Natural killer cell treated with Interleukin-12 subunit alpha and Interleukin-12 subunit beta and Interleukin-15 and Interleukin-18, amount 100 ng/mL, for 72 hours (primary cell): ENCODE data around the gene CDKAL1. TPM values are rescaled to one million over a fixed set of nuclear protein-coding genes. Genes with fewer than 3 reads are reported as not detected.

ENCODE experiments used
- ATAC-seq, 2 donors: fragments of 150-1000 bp; cut with Tn5 transposase in 1 of 2; sonication (Bioruptor Pico), chemical (Tn5 transposase) in 1 of 2; 2 replicates each; pipeline ENCODE4 v1.10.0; 2021
- DNase-seq: peaks from one replicate; pipeline ENCODE4 v3.0.0; 2022; ENCODE audit warnings: low spot score
- H3K27ac Mint-ChIP-seq, 2 donors: 1 replicate in 1 of 2; 2 replicates in 1 of 2; pipeline ENCODE4 v1.8.0; 2022; ENCODE audit warnings: mixed read lengths in 2 of 2, mild to moderate bottlenecking in 1 of 2, moderate library complexity in 1 of 2
- H3K27me3 Mint-ChIP-seq, 2 donors: 1 replicate in 1 of 2; 2 replicates in 1 of 2; pipeline ENCODE4 v1.8.0; 2022; ENCODE audit warnings: mixed read lengths in 2 of 2
- H3K36me3 Mint-ChIP-seq: one replicate; pipeline ENCODE4 v1.8.0; 2022; ENCODE audit warnings: mixed read lengths
- H3K4me1 Mint-ChIP-seq, 2 donors: 1 replicate in 1 of 2; 2 replicates in 1 of 2; pipeline ENCODE4 v1.8.0; 2022; ENCODE audit warnings: low read depth in 2 of 2, mixed read lengths in 2 of 2, mild to moderate bottlenecking in 1 of 2
- H3K4me3 Mint-ChIP-seq: one replicate; pipeline ENCODE4 v1.8.0; 2022; ENCODE audit warnings: mixed read lengths
- H3K9me3 Mint-ChIP-seq: 2 replicates; pipeline ENCODE4 v1.8.0; 2022; ENCODE audit warnings: mixed read lengths
- total RNA-seq, 2 donors: library from RNA; stranded (reverse); gene quantifications; one replicate each; pipeline ENCODE4 v1.2.3, GENCODE V29; 2022

The CDKAL1 gene
- total RNA-seq, 2 donors from 2014 or later: 33.7 to 43.8 TPM

DNA sequence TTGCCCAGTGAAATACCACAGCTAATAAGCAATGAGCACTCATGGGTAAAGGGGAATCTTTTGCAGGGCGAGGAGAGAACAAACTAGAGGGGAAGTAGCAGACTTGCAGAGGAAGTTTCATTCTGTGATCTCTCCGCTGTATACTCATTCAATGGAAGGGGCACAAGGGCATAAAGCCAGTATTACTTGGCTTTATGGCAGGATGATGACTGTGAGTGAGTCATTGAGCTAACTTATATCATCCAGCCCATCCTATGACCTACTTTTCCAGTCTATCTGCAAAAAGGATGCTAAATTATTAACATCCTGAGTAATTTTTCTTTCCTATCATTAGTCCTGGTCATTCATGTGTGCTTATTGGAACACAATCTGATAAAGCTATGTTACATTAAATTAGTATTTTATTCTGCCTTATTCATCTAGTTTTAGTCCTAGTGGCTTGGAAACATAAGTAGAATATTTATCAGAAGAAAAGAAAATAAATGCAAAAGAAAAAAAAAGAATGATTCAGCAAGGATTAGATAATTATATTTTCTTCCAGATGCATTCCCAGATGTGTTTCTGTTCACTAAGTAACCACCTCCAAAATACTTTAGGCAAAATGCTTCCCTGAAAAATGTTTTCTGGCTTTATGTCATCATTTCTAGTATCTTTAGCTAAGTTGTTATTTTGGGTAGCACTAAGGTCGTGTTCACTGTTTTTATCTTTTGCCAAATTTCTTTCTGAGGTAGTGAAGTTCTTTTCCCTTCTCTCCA, 471.7 kb downstream of the CDKAL1 start:
- H3K27me3 Mint-ChIP-seq: no peaks in the 10 kb centered on the region
- no peak for ATAC-seq
- no peak overlapping the region for H3K27ac Mint-ChIP-seq

DNA sequence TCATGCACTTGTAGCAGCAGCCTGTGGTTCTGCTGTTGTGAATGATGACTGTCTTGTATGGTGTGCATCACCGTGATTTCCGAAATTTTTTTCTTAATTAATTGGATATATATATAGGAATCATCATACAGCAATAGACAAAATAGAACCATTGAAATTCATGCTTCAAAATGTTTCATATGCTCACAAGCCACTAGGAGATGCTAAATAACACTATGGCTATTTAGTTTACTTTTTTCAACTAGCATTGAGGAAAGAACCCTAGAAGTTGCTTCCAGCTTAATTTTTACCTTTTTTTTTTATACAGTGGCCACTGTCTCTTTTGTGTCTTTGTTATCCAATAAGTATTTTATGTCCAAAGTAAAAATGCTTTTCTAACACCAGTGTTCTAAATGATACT, 485.4 kb downstream of the CDKAL1 start:
- H3K36me3 Mint-ChIP-seq: no peaks in the 10 kb centered on the region
- ATAC-seq (no peak), DNase-seq (no peak)
- H3K27me3 Mint-ChIP-seq: no peaks in the 10 kb centered on the region
- H3K9me3 Mint-ChIP-seq: peaks cover 4% of the 10 kb centered on the region
- H3K4me3 Mint-ChIP-seq: no peak overlapping the region
- peaks cover 0 to 9% of the 10 kb centered on the region in 2 donors for H3K4me1 Mint-ChIP-seq
- H3K27ac Mint-ChIP-seq: no peak overlapping the region

More for the DNA sequence above, 471.7 kb downstream of the CDKAL1 start:
- Mint-ChIP-seq H3K4me3 (no peak overlapping the region), H3K4me1 (no peaks in the 10 kb centered on the region), H3K36me3 (peaks cover 5% of the 10 kb centered on the region), H3K9me3 (no peaks in the 10 kb centered on the region)
- DNase-seq: no peak

- Mint-ChIP-seq H3K9me3 (no peaks in the 10 kb centered on the region), H3K4me3 (no peak overlapping the region), H3K36me3 (peaks cover 10% of the 10 kb centered on the region), H3K27me3 (no peaks in the 10 kb centered on the region), H3K4me1 (peaks cover 5 to 7% of the 10 kb centered on the region in 2 donors), H3K27ac (no peak overlapping the region)
- ATAC-seq: no peak
- no peak for DNase-seq
These were observed 488.3 kb downstream of the CDKAL1 start for GRCh38 chr6:21022343-21023107.

DNA sequence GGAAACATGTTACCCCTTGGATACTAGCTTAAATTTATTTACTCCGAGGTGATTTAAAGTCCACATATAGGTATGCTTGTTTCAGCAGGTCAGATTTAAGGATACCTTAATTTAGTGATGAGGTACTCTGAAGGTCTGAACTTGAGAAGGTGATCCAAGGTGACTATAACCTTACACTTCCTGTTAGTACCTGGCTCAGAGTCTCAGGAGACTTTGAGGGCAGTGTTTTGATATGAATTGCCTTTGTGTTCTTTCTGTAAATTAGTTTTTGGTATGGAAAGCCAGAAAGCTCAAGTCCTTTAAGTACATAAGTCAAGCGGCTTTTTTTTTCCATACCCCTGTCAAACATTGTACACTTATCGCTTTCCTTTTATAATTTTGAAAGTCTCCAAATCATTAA, 489.0 kb downstream of the CDKAL1 start:
- Mint-ChIP-seq H3K36me3 (peaks cover 10% of the 10 kb centered on the region), H3K4me1 (peaks cover 5 to 10% of the 10 kb centered on the region in 2 donors), H3K9me3 (no peaks in the 10 kb centered on the region), H3K27me3 (no peaks in the 10 kb centered on the region), H3K27ac (no peak overlapping the region), H3K4me3 (no peak overlapping the region)
- ATAC-seq (no peak), DNase-seq (no peak)

DNA sequence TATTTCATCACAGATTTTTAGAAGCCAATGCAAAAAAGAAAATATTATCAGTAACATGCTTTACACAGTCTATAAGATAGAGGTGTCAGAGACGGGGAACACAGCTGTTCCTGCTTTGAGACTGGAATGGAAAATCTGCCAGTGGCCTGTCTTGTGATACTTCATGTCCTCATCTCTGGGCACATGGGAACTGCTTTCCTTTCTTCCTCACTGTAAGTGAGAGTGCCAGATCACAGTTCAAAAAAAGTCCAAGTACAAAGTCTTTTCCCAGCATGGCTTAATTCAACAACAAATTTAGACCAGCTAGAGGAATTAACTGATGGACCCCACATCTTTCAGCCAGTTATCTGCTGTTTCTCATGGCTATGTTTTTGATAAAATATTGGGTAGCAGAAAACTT, 490.4 kb downstream of the CDKAL1 start:
- Mint-ChIP-seq H3K4me1 (peaks cover 5 to 10% of the 10 kb centered on the region in 2 donors), H3K27me3 (no peaks in the 10 kb centered on the region), H3K36me3 (peaks cover 10% of the 10 kb centered on the region), H3K9me3 (no peaks in the 10 kb centered on the region), H3K4me3 (no peak overlapping the region), H3K27ac (no peak overlapping the region)
- ATAC-seq: no peak
- no peak for DNase-seq

GRCh38 chr6:21026576-21027273, 492.5 kb downstream of the CDKAL1 start:
- no peak overlapping the region for H3K4me3 Mint-ChIP-seq
- no peaks in the 10 kb centered on the region for H3K27me3 Mint-ChIP-seq
- peaks cover 5 to 10% of the 10 kb centered on the region in 2 donors for H3K4me1 Mint-ChIP-seq
- DNase-seq (no peak), ATAC-seq (no peak)
- H3K36me3 Mint-ChIP-seq: peaks cover 10% of the 10 kb centered on the region
- no peak overlapping the region for H3K27ac Mint-ChIP-seq
- H3K9me3 Mint-ChIP-seq: no peaks in the 10 kb centered on the region

GRCh38 chr6:21027507-21027906, 493.2 kb downstream of the CDKAL1 start:
- Mint-ChIP-seq H3K27me3 (no peaks in the 10 kb centered on the region), H3K9me3 (no peaks in the 10 kb centered on the region), H3K36me3 (peaks cover 10% of the 10 kb centered on the region), H3K4me1 (peaks cover 5 to 9% of the 10 kb centered on the region in 2 donors), H3K27ac (no peak overlapping the region), H3K4me3 (no peak overlapping the region)
- DNase-seq (no peak), ATAC-seq (no peak)

DNA sequence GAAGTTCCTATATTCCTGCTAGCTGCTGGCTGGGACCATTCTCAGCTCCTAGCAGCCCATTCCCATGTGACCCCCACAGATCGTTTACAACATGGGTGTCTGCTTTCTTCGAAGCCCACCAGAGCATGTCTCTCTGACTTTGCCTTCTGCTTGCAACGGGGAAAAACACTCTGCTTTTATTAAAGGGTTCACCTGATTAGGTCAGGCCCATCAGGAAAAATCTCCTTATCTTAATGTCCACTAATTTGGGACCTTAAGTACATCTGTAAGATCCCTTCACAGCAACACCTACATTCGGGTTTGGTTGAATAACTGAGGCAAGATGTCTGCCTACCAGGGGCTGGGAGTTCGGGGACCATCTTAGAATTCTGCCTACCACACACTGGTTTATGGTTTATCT, 496.9 kb downstream of the CDKAL1 start:
- peaks cover 3 to 5% of the 10 kb centered on the region in 2 donors for H3K4me1 Mint-ChIP-seq
- no peaks in the 10 kb centered on the region for H3K27me3 Mint-ChIP-seq
- ATAC-seq (no peak), DNase-seq (no peak)
- peaks cover 10% of the 10 kb centered on the region for H3K36me3 Mint-ChIP-seq
- H3K9me3 Mint-ChIP-seq: no peaks in the 10 kb centered on the region
- H3K4me3 Mint-ChIP-seq: no peak overlapping the region
- H3K27ac Mint-ChIP-seq: no peak overlapping the region

- Mint-ChIP-seq H3K9me3 (no peaks in the 10 kb centered on the region), H3K36me3 (no peaks in the 10 kb centered on the region), H3K4me1 (no peaks in the 10 kb centered on the region), H3K4me3 (no peak overlapping the region), H3K27me3 (no peaks in the 10 kb centered on the region), H3K27ac (no peak overlapping the region)
- no peak for ATAC-seq
- DNase-seq: no peak
These were observed 498.8 kb downstream of the CDKAL1 start for GRCh38 chr6:21033084-21033483.

- Mint-ChIP-seq H3K4me1 (no peaks in the 10 kb centered on the region), H3K27ac (no peak overlapping the region), H3K4me3 (no peak overlapping the region), H3K36me3 (no peaks in the 10 kb centered on the region), H3K9me3 (no peaks in the 10 kb centered on the region), H3K27me3 (no peaks in the 10 kb centered on the region)
- ATAC-seq: no peak
- no peak for DNase-seq
These were observed 499.3 kb downstream of the CDKAL1 start for GRCh38 chr6:21033575-21034026.

GRCh38 chr6:21034345-21034744, 500.1 kb downstream of the CDKAL1 start:
- no peak overlapping the region for H3K4me3 Mint-ChIP-seq
- H3K9me3 Mint-ChIP-seq: no peaks in the 10 kb centered on the region
- no peaks in the 10 kb centered on the region for H3K36me3 Mint-ChIP-seq
- H3K27me3 Mint-ChIP-seq: no peaks in the 10 kb centered on the region
- H3K27ac Mint-ChIP-seq: no peak overlapping the region
- no peaks in the 10 kb centered on the region for H3K4me1 Mint-ChIP-seq
- ATAC-seq: no peak
- DNase-seq: no peak

GRCh38 chr6:21037453-21037852, 503.2 kb downstream of the CDKAL1 start:
- no peaks in the 10 kb centered on the region for H3K9me3 Mint-ChIP-seq
- DNase-seq: no peak
- H3K4me3 Mint-ChIP-seq: no peak overlapping the region
- H3K27me3 Mint-ChIP-seq: no peaks in the 10 kb centered on the region
- H3K36me3 Mint-ChIP-seq: no peaks in the 10 kb centered on the region
- H3K4me1 Mint-ChIP-seq: no peaks in the 10 kb centered on the region
- no peak for ATAC-seq
- H3K27ac Mint-ChIP-seq: no peak overlapping the region

DNA sequence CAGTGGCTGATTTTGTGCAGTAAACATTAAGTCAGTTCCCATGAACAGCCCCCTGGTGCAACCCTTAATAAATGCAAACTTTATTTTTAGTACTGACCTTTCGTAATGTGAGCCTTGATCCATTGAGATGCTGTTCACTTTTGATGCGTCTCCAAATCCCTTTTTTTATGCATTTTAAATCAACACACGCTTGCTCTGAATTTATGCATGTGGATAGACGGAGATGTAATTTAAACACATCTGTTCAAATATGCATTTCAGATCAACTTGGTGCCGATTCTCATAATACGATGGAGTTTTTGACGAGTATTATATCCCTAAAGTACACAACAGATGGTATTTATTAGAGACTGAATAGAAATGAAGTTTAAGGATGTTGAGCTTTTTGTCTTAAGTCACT, 505.7 kb downstream of the CDKAL1 start:
- no peaks in the 10 kb centered on the region for H3K36me3 Mint-ChIP-seq
- no peak overlapping the region for H3K4me3 Mint-ChIP-seq
- H3K9me3 Mint-ChIP-seq: no peaks in the 10 kb centered on the region
- H3K4me1 Mint-ChIP-seq: peaks cover 0 to 4% of the 10 kb centered on the region in 2 donors
- ATAC-seq: no peak
- no peak overlapping the region for H3K27ac Mint-ChIP-seq
- no peaks in the 10 kb centered on the region for H3K27me3 Mint-ChIP-seq
- DNase-seq: no peak
